Right lobe of liver (tissue), 6 donors: ENCODE results near the gene RAP1GAP2. TPM values are rescaled to one million over a fixed set of nuclear protein-coding genes. Genes with fewer than 3 reads are reported as not detected.
A peak's percentile ranks its signal among the peaks of the same experiment; 100 is the strongest.

Experiments
- ATAC-seq, 4 donors: fragments of 200-7000 bp; cut with Tn5 transposase; one replicate each; pipeline ENCODE4 v1.9.1; 2020; ENCODE audit warnings: mild to moderate bottlenecking in 4 of 4, moderate library complexity in 4 of 4
- DNase-seq, 3 donors: peaks; one replicate each; pipeline ENCODE4 v3.0.0-alpha.2; 2020
- H3K27ac ChIP-seq, 3 donors: fragments of 200-600 bp; one replicate each; pipeline ENCODE4 v1.8.0; 2022
- H3K27me3 ChIP-seq, 2 donors: fragments of 200-600 bp; one replicate each; pipeline ENCODE4 v1.8.0; 2022
- H3K36me3 ChIP-seq, 4 donors: fragments of 200-600 bp; sonication (generic) in 1 of 4; one replicate each; pipeline versions ENCODE4 v1.5.1 to v1.8.0; 2017 to 2022; ENCODE audit warnings: control low read depth in 1 of 4
- H3K4me1 ChIP-seq, 4 donors: fragments of 200-600 bp; sonication (generic) in 1 of 4; one replicate each; pipeline versions ENCODE4 v1.5.1 to v1.8.0; 2017 to 2022; ENCODE audit warnings: control low read depth in 1 of 4
- H3K4me3 ChIP-seq, 3 donors: fragments of 200-600 bp; one replicate each; pipeline ENCODE4 v1.8.0; 2022
- H3K9me3 ChIP-seq, 4 donors: fragments of 200-600 bp; sonication (generic) in 1 of 4; one replicate each; pipeline versions ENCODE4 v1.5.1 to v1.8.0; 2017 to 2022; ENCODE audit warnings: control low read depth in 1 of 4
- POLR2A ChIP-seq: fragments of 450-650 bp; IDR thresholded peaks from one replicate; pipeline ENCODE4 v1.6.1; 2017; ENCODE audit warnings: antibody characterized with exemption, mild to moderate bottlenecking
- WGBS: methylation state at CpG from one replicate; pipeline ENCODE4 v1.1.6; 2018; ENCODE audit warnings: low coverage, low lambda C conversion rate; ENCODE audit not compliant: insufficient coverage; ENCODE audit errors: missing lambda C conversion rate; 5-methylcytosine and 5-hydroxymethylcytosine counted together
- intact Hi-C, 2 donors: fragments of 100-400 bp; cut with DNase I; formaldehyde crosslinking; loops; one replicate each; pipeline versions ENCODE4 v1.11.2 to v1.14.1; 2022
- total RNA-seq, 6 experiments: library from RNA; depleted of rRNA in 2 of 6; stranded (reverse); fragments of >200 nt in 2 of 6; fragmentation: NEBNext Ultra II Directional in 3 of 6; extraction: Animal tissue kit (Norgen Biotek cat#: 25700) in 3 of 6; gene quantifications; one replicate each; pipeline versions ENCODE4 v1.1.0 to v1.2.4, GENCODE V29; 2016 to 2023
- TF ChIP-seq, protein P1 (sequence below), 4 donors: fragments of 200-600 bp in 3 of 4; fragments of 450-650 bp in 1 of 4; IDR thresholded peaks; one replicate each; pipeline versions ENCODE4 v1.5.1 to v1.8.0; 2016 to 2022; ENCODE audit warnings: antibody characterized with exemption in 4 of 4, mild to moderate bottlenecking in 2 of 4
- donor health status: DM: no; HTN: yes; CAD: no.
- donor health status: DM: no; HTN: no; CAD: no.
- donor health status: DM: no; HTN: no; CAD: no.
- donor health status: DM: no; HTN: yes; CAD: no.
- donor health status: DM: no; HTN: yes; CAD: no.

The RAP1GAP2 gene
- total RNA-seq, 6 experiments from 2014 or later: 1.0 to 3.8 (median 1.8) TPM

DNA sequence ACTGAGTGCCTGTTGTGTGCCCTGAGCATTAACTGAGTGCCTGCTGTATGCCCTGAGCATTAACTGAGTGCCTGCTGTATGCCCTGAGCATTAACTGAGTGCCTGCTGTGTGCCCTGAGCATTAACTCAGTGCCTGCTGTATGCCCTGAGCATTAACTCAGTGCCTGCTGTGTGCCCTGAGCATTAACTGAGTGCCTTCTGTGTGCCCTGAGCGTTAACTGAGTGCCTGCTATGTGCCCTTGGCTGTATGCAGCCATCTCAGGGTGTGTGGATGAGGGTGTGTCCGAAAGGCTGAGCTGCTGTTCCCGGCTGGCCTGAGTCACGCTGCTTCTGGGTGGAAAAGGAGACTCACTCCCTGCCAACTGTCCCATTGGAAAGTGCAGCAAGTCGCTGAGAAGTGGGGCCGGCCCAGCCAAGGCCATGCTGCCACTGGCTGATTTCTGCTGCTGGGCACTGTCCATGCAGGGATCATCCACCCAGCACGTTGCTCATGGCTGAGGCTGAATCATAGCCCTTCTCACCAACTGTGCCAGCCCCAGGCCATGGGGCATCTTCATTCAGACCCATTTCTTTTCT, 153.3 kb downstream of the RAP1GAP2 start:
- Histone ChIP-seq H3K9me3 (no peaks in the 10 kb centered on the region), H3K36me3 (no peaks in the 10 kb centered on the region), H3K27me3 (no peaks in the 10 kb centered on the region), H3K4me3 (no peak overlapping the region), H3K27ac (no peak overlapping the region), H3K4me1 (no peaks in the 10 kb centered on the region)
- 83% methylated on average over 3 of the region's 7 CpGs for WGBS
- no peak for ATAC-seq
- TF ChIP-seq POLR2A: no peak
- TF ChIP-seq, protein P1, sequence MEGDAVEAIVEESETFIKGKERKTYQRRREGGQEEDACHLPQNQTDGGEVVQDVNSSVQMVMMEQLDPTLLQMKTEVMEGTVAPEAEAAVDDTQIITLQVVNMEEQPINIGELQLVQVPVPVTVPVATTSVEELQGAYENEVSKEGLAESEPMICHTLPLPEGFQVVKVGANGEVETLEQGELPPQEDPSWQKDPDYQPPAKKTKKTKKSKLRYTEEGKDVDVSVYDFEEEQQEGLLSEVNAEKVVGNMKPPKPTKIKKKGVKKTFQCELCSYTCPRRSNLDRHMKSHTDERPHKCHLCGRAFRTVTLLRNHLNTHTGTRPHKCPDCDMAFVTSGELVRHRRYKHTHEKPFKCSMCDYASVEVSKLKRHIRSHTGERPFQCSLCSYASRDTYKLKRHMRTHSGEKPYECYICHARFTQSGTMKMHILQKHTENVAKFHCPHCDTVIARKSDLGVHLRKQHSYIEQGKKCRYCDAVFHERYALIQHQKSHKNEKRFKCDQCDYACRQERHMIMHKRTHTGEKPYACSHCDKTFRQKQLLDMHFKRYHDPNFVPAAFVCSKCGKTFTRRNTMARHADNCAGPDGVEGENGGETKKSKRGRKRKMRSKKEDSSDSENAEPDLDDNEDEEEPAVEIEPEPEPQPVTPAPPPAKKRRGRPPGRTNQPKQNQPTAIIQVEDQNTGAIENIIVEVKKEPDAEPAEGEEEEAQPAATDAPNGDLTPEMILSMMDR (IDR thresholded peaks at IDR 0.05): no peak
- intact Hi-C loops: no loop called here
- peak in 1 of 3 donors; percentile 24 for DNase-seq

DNA sequence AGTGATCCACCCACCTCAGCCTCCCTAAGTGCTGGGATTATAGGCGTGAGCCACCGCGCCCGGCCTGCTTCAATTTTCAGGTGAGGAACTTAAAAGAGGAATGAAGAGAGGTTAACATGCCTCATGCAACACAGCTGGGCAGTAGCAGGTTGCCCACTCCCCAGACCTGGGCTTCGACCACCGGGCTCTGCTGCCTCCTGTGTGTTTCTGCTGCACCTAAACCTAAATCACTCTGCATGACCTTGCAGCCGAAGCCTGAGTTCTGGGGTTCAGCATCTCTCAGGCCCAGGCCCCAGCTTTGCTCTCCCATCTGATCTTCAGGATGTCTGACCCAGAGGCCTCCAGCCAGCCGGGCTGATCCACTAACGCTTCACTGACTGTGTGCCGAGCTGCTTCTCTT, 154.6 kb downstream of the RAP1GAP2 start:
- intact Hi-C loops: no loop called here
- Histone ChIP-seq H3K27me3 (no peaks in the 10 kb centered on the region), H3K9me3 (no peaks in the 10 kb centered on the region), H3K4me3 (no peak overlapping the region), H3K36me3 (no peaks in the 10 kb centered on the region), H3K27ac (no peak overlapping the region), H3K4me1 (no peaks in the 10 kb centered on the region)
- WGBS: 89% methylated on average over 6 of the region's 10 CpGs
- ATAC-seq (no peak), DNase-seq (peak in 1 of 3 donors; percentile 31)
- TF ChIP-seq, protein P1 (IDR thresholded peaks at IDR 0.05): no peak
- TF ChIP-seq POLR2A: no peak

DNA sequence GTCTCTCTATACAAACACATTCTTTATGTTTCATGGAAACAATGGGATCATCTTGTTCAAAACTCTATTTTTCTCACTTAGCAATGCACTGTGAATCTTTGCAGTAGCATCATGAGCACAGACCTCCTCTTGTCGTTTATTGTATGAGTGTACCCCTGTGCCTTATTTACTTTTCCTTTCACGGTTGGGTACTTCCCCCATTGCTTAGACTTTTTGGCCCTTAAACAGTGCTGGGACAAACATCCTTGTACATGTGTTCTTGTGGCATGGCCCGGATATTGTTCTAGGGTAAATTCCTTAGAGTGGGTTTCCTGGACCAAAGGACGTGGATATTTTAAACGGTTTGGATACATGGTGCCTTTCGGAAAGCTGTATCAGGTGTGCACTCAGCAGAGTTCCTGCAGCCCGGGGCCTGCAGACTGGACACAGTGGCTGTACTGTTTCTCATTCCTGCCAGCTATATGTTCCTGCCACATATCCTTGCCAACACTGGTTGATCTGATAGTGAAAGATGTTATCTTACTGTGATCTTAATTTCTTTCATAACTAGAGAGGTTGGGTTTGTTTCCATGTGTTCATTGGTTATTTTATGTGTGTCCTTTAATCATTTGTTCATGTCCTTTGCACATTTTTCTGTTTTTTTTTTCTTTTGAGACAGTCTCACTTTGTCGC, 156.1 kb downstream of the RAP1GAP2 start:
- Histone ChIP-seq H3K27me3 (no peaks in the 10 kb centered on the region), H3K4me3 (no peak overlapping the region), H3K27ac (no peak overlapping the region), H3K9me3 (no peaks in the 10 kb centered on the region), H3K36me3 (no peaks in the 10 kb centered on the region), H3K4me1 (no peaks in the 10 kb centered on the region)
- 74% methylated on average over 8 of the region's 8 CpGs for WGBS
- TF ChIP-seq, protein P1 (IDR thresholded peaks at IDR 0.05): no peak
- TF ChIP-seq POLR2A: no peak
- intact Hi-C loops: no loop called here
- ATAC-seq (no peak), DNase-seq (peak in 1 of 3 donors; percentile 4)

DNA sequence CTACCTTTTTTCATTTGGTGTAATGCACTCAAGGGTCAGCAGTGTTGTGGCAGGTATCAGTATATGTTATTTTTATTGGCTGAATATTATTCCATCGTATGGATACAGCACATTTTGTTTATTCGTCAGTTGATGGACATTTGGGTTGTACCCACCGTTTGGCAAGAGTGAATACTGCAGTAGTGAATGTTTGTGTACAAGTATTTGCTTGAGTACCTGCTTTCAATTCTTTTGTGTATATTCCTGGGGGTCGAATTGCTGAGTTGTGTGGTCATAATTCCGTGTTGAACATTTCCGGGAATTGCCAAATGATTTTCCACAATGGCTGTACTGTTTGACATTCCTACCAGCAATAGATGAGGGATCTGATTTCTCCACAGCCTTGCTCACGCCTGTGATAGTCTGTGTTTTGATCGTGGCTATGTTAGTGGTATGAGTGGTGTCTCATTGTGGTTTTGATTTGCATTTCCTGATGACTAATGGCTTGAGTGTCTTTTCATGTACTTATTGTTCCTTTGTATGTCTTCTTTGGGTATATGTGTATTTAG, 158.7 kb downstream of the RAP1GAP2 start:
- DNase-seq (no peak), ATAC-seq (peak in 1 of 4 donors; percentile 36)
- no peaks in the 10 kb centered on the region for H3K9me3 ChIP-seq
- intact Hi-C loops: no loop called here
- H3K27ac ChIP-seq: no peak overlapping the region
- H3K36me3 ChIP-seq: no peaks in the 10 kb centered on the region
- H3K27me3 ChIP-seq: no peaks in the 10 kb centered on the region
- no peaks in the 10 kb centered on the region for H3K4me1 ChIP-seq
- 40% methylated on average over 8 of the region's 8 CpGs for WGBS
- no peak overlapping the region for H3K4me3 ChIP-seq
- TF ChIP-seq, protein P1 (IDR thresholded peaks at IDR 0.05): no peak
- no peak for TF ChIP-seq POLR2A
